ENCODE results near the gene PCDHA1.

- TF ChIP-seq CTCF (IDR thresholded peaks at IDR 0.05; ENCODE audit: insufficient read depth, low read length, poor library complexity, severe bottlenecking), result no peak
- TF ChIP-seq EZH2phosphoT487 (conservative IDR thresholded peaks at IDR 0.05; ENCODE audit: low read length), result no peak
These were observed 36.3 kb downstream of the PCDHA1 start for GRCh38 chr5:140822281-140822629.
